ENCODE results near the gene CFAP20. TPM values are rescaled to one million over a fixed set of nuclear protein-coding genes. Genes with fewer than 3 reads are reported as not detected.
"Not testable (repeated sequence)": the region's sequence is repeated elsewhere in the genome, so short reads cannot be mapped to it uniquely, and the experiment has no call there.

CFAP20 gene
- total RNA-seq, 1 donor from 2014 or later, result 73.1 TPM

GRCh38 chr16:58085584-58086251 is 43.5 kb downstream of the CFAP20 start:
- H3K4me1 Mint-ChIP-seq, result peaks cover 19% of the 10 kb centered on the region
- no peak for DNase-seq (ENCODE audit: low read depth, low spot score)
- no peaks in the 10 kb centered on the region for H3K9me3 Mint-ChIP-seq
- H3K27ac Mint-ChIP-seq (ENCODE audit: unreplicated experiment), result peak overlapping the region; percentile 92
- H3K36me3 Mint-ChIP-seq (ENCODE audit: low read depth), result no peaks in the 10 kb centered on the region
- H3K4me3 Mint-ChIP-seq, result no peak overlapping the region
- no peak for TF ChIP-seq CTCF (conservative IDR thresholded peaks at IDR 0.05)
- H3K27me3 Mint-ChIP-seq (ENCODE audit: low read depth), result no peaks in the 10 kb centered on the region

- Mint-ChIP-seq H3K27ac (ENCODE audit: unreplicated experiment) (no peak overlapping the region), H3K9me3 (no peaks in the 10 kb centered on the region), H3K4me3 (no peak overlapping the region), H3K36me3 (ENCODE audit: low read depth) (no peaks in the 10 kb centered on the region), H3K4me1 (peaks cover 19% of the 10 kb centered on the region), H3K27me3 (ENCODE audit: low read depth) (no peaks in the 10 kb centered on the region)
- TF ChIP-seq CTCF (conservative IDR thresholded peaks at IDR 0.05), result no peak
- no peak for DNase-seq (ENCODE audit: low read depth, low spot score)
Measured at GRCh38 chr16:58085171-58085570, 44.0 kb downstream of the CFAP20 start.

- Mint-ChIP-seq H3K4me3 (no peak overlapping the region), H3K9me3 (no peaks in the 10 kb centered on the region), H3K27me3 (ENCODE audit: low read depth) (no peaks in the 10 kb centered on the region), H3K36me3 (ENCODE audit: low read depth) (no peaks in the 10 kb centered on the region), H3K27ac (ENCODE audit: unreplicated experiment) (peak overlapping the region; percentile 35), H3K4me1 (peaks cover 19% of the 10 kb centered on the region)
- DNase-seq (ENCODE audit: low read depth, low spot score), result no peak
- no peak for TF ChIP-seq CTCF (conservative IDR thresholded peaks at IDR 0.05)
Measured at GRCh38 chr16:58084635-58085034, 44.5 kb downstream of the CFAP20 start.

- no peak for DNase-seq (ENCODE audit: low read depth, low spot score)
Measured at GRCh38 chr16:58082381-58082780, 46.8 kb downstream of the CFAP20 start.

GRCh38 chr16:58080657-58081056 is 48.5 kb downstream of the CFAP20 start:
- not testable (repeated sequence) for H3K9me3 Mint-ChIP-seq; H3K4me3 Mint-ChIP-seq; H3K27me3 Mint-ChIP-seq (ENCODE audit: low read depth); H3K27ac Mint-ChIP-seq (ENCODE audit: unreplicated experiment); DNase-seq (ENCODE audit: low read depth, low spot score); H3K36me3 Mint-ChIP-seq (ENCODE audit: low read depth)
- H3K4me1 Mint-ChIP-seq, result peaks cover 17% of the 10 kb centered on the region

More at GRCh38 chr16:58082381-58082780, 46.8 kb downstream of the CFAP20 start:
- H3K4me3 Mint-ChIP-seq, result no peak overlapping the region
- no peaks in the 10 kb centered on the region for H3K27me3 Mint-ChIP-seq (ENCODE audit: low read depth)
- H3K9me3 Mint-ChIP-seq, result no peaks in the 10 kb centered on the region
- TF ChIP-seq CTCF (conservative IDR thresholded peaks at IDR 0.05), result no peak
- H3K4me1 Mint-ChIP-seq, result peaks cover 25% of the 10 kb centered on the region
- H3K27ac Mint-ChIP-seq (ENCODE audit: unreplicated experiment), result peak overlapping the region; percentile 68
- H3K36me3 Mint-ChIP-seq (ENCODE audit: low read depth), result no peaks in the 10 kb centered on the region

- H3K27ac Mint-ChIP-seq (ENCODE audit: unreplicated experiment), result no peak overlapping the region
- H3K27me3 Mint-ChIP-seq (ENCODE audit: low read depth), result no peaks in the 10 kb centered on the region
- peaks cover 6% of the 10 kb centered on the region for H3K36me3 Mint-ChIP-seq (ENCODE audit: low read depth)
- H3K9me3 Mint-ChIP-seq, result peaks cover 7% of the 10 kb centered on the region
- DNase-seq (ENCODE audit: low read depth, low spot score), result no peak
- no peak overlapping the region for H3K4me3 Mint-ChIP-seq
- peaks cover 10% of the 10 kb centered on the region for H3K4me1 Mint-ChIP-seq
- no peak for TF ChIP-seq CTCF (conservative IDR thresholded peaks at IDR 0.05)
Measured at GRCh38 chr16:58077796-58078195, 51.4 kb downstream of the CFAP20 start.
